Measurements from ENCODE around the gene SCUBE1. TPM values are rescaled to one million over a fixed set of nuclear protein-coding genes. Genes with fewer than 3 reads are reported as not detected.

The SCUBE1 gene
- total RNA-seq, 4 donors from 2014 or later: 0.68 to 6.4 (median 1.7) TPM

GRCh38 chr22:43293655-43294392, 49.3 kb downstream of the SCUBE1 start:
- intact Hi-C loops (cut with DNase I; ENCODE audit: low total_unique reads) (no loop called here), in situ Hi-C loops (cut with MboI; ENCODE audit: low pct_ligation_motif_present in 1 of 4, low pct_unique_long_range_greater_than_20kb in 1 of 4, low sequenced_read_pairs in 3 of 4) (no loop called here)
- no peaks in the 10 kb centered on the region for H3K27me3 ChIP-seq
- H3K4me3 ChIP-seq: no peak overlapping the region
- H3K36me3 ChIP-seq: no peaks in the 10 kb centered on the region
- H3K27ac ChIP-seq: peak overlapping the region; percentile 69 to 73 (median 72)
- WGBS, 2 donors (ENCODE audit: low coverage in 1 of 2): 43% methylated on average over 15 of the region's 15 CpGs; no CpG with 5 or more reads in 1 of the 2 donors
- H3K4me1 ChIP-seq: peaks cover 4 to 68% (median 23%) of the 10 kb centered on the region in 4 donors
- peak; percentile 79 for DNase-seq
- H3K9me3 ChIP-seq: no peaks in the 10 kb centered on the region
- TF ChIP-seq POLR2A (IDR thresholded peaks at IDR 0.05): peak; percentile 18
- no peak for TF ChIP-seq CTCF (IDR thresholded peaks at IDR 0.05)
- peak; percentile 80 for TF ChIP-seq EP300 (IDR thresholded peaks at IDR 0.05; ENCODE audit: low read depth)
- peak; percentile 53 to 87 (median 82) for TF ChIP-seq POLR2AphosphoS5 (IDR thresholded peaks at IDR 0.05)

GRCh38 chr22:43293259-43293654, 49.9 kb downstream of the SCUBE1 start:
- H3K27me3 ChIP-seq: no peaks in the 10 kb centered on the region
- intact Hi-C loops (cut with DNase I; ENCODE audit: low total_unique reads) (no loop called here), in situ Hi-C loops (cut with MboI; ENCODE audit: low pct_ligation_motif_present in 1 of 4, low pct_unique_long_range_greater_than_20kb in 1 of 4, low sequenced_read_pairs in 3 of 4) (no loop called here)
- peak; percentile 58 for DNase-seq
- no peaks in the 10 kb centered on the region for H3K36me3 ChIP-seq
- no peak overlapping the region for H3K4me3 ChIP-seq
- no peaks in the 10 kb centered on the region for H3K9me3 ChIP-seq
- 68% methylated on average over 17 of the region's 17 CpGs; no CpG with 5 or more reads in 1 of the 2 donors for WGBS, 2 donors (ENCODE audit: low coverage in 1 of 2)
- peak overlapping the region; percentile 69 to 73 (median 71) for H3K27ac ChIP-seq
- TF ChIP-seq POLR2A (IDR thresholded peaks at IDR 0.05): no peak
- TF ChIP-seq POLR2AphosphoS5 (IDR thresholded peaks at IDR 0.05): peak in 1 of 3 donors; percentile 5
- peaks cover 4 to 68% (median 25%) of the 10 kb centered on the region in 4 donors for H3K4me1 ChIP-seq

GRCh38 chr22:43292630-43293018, 50.5 kb downstream of the SCUBE1 start:
- in situ Hi-C loops (cut with MboI; ENCODE audit: low pct_ligation_motif_present in 1 of 4, low pct_unique_long_range_greater_than_20kb in 1 of 4, low sequenced_read_pairs in 3 of 4): no loop called here
- no peak overlapping the region for H3K4me3 ChIP-seq
- H3K27me3 ChIP-seq: no peaks in the 10 kb centered on the region
- intact Hi-C loops (cut with DNase I; ENCODE audit: low total_unique reads): no loop called here
- DNase-seq: no peak
- H3K27ac ChIP-seq: peak overlapping the region; percentile 69 to 73 (median 71)
- WGBS, 2 donors (ENCODE audit: low coverage in 1 of 2): 76% methylated on average over 9 of the region's 9 CpGs; no CpG with 5 or more reads in 1 of the 2 donors
- peaks cover 4 to 68% (median 25%) of the 10 kb centered on the region in 4 donors for H3K4me1 ChIP-seq
- H3K36me3 ChIP-seq: no peaks in the 10 kb centered on the region
- no peaks in the 10 kb centered on the region for H3K9me3 ChIP-seq
- TF ChIP-seq EP300 (IDR thresholded peaks at IDR 0.05; ENCODE audit: low read depth) (no peak), CTCF (IDR thresholded peaks at IDR 0.05) (no peak), POLR2A (IDR thresholded peaks at IDR 0.05) (no peak), POLR2AphosphoS5 (IDR thresholded peaks at IDR 0.05) (no peak)

GRCh38 chr22:43291381-43291780, 51.8 kb downstream of the SCUBE1 start:
- H3K27ac ChIP-seq: no peak overlapping the region
- no peaks in the 10 kb centered on the region for H3K27me3 ChIP-seq
- in situ Hi-C loops (cut with MboI; ENCODE audit: low pct_ligation_motif_present in 1 of 4, low pct_unique_long_range_greater_than_20kb in 1 of 4, low sequenced_read_pairs in 3 of 4): no loop called here
- no peak overlapping the region for H3K4me3 ChIP-seq
- peaks cover 0 to 58% (median 25%) of the 10 kb centered on the region in 4 donors for H3K4me1 ChIP-seq
- 93% methylated on average over 11 of the region's 14 CpGs; no CpG with 5 or more reads in 1 of the 2 donors for WGBS, 2 donors (ENCODE audit: low coverage in 1 of 2)
- H3K36me3 ChIP-seq: no peaks in the 10 kb centered on the region
- DNase-seq: no peak
- intact Hi-C loops (cut with DNase I; ENCODE audit: low total_unique reads): no loop called here
- H3K9me3 ChIP-seq: no peaks in the 10 kb centered on the region
- TF ChIP-seq POLR2AphosphoS5 (IDR thresholded peaks at IDR 0.05) (no peak), POLR2A (IDR thresholded peaks at IDR 0.05) (no peak), EP300 (IDR thresholded peaks at IDR 0.05; ENCODE audit: low read depth) (no peak), CTCF (IDR thresholded peaks at IDR 0.05) (no peak)
